Vagina (tissue), 2 donors: ENCODE data around the gene TMEM87B. TPM values are rescaled to one million over a fixed set of nuclear protein-coding genes. Genes with fewer than 3 reads are reported as not detected.

ENCODE experiments used
- DNase-seq, 2 donors: peaks; one replicate each; pipeline ENCODE4 v3.0.0-alpha.2; 2017; ENCODE audit errors: extremely low spot score in 2 of 2
- H3K27ac ChIP-seq: fragments of 200-600 bp; sonication (generic); one replicate; pipeline ENCODE4 v1.5.1; 2019
- H3K27me3 ChIP-seq: fragments of 200-600 bp; sonication (generic); one replicate; pipeline ENCODE4 v1.5.1; 2019
- H3K36me3 ChIP-seq, 2 donors: fragments of 200-600 bp; sonication (generic); one replicate each; pipeline ENCODE4 v1.5.1; 2017 to 2019
- H3K4me1 ChIP-seq: fragments of 200-600 bp; sonication (generic); one replicate; pipeline ENCODE4 v1.5.1; 2019
- H3K4me3 ChIP-seq, 2 donors: fragments of 200-600 bp; sonication (generic); 1 replicate in 1 of 2; 2 replicates in 1 of 2; pipeline ENCODE4 v1.5.1; 2016 to 2019
- H3K9me3 ChIP-seq: fragments of 200-600 bp; sonication (generic); one replicate; pipeline ENCODE4 v1.5.1; 2019
- CTCF ChIP-seq, 3 experiments: fragments of 450-650 bp in 2 of 3; fragments of 200-600 bp in 1 of 3; sonication (generic) in 1 of 3; IDR thresholded peaks; one replicate each; pipeline ENCODE4 v1.5.1; 2017 to 2019; ENCODE audit warnings: antibody characterized with exemption in 3 of 3, mild to moderate bottlenecking in 2 of 3, moderate library complexity in 2 of 3
- POLR2A ChIP-seq, 2 donors: fragments of 450-650 bp; IDR thresholded peaks; one replicate each; pipeline ENCODE4 v1.6.1; 2017; ENCODE audit warnings: antibody characterized with exemption in 2 of 2, mild to moderate bottlenecking in 2 of 2, moderate library complexity in 2 of 2
- POLR2AphosphoS5 ChIP-seq, 2 donors: sonication (generic); formaldehyde crosslinking; IDR thresholded peaks; one replicate each; pipeline ENCODE4 v1.9.0; 2017; ENCODE audit warnings: antibody characterized with exemption in 2 of 2, mild to moderate bottlenecking in 2 of 2, low read depth in 1 of 2; ENCODE audit not compliant: insufficient read depth in 1 of 2
- intact Hi-C: fragments of 100-400 bp; cut with DNase I; formaldehyde crosslinking; loops from one replicate; pipeline ENCODE4 v1.15.1; 2023
- total RNA-seq: library from RNA; depleted of rRNA; stranded (reverse); fragments of >200 nt; gene quantifications from one replicate; pipeline ENCODE4 v1.2.3, GENCODE V29; 2016

Gene TMEM87B
- total RNA-seq, 1 donor from 2014 or later: 18.9 TPM

- intact Hi-C loops: no loop called here
- Histone ChIP-seq H3K4me3 (no peak overlapping the region), H3K36me3 (no peaks in the 10 kb centered on the region), H3K27ac (no peak overlapping the region), H3K9me3 (no peaks in the 10 kb centered on the region), H3K4me1 (no peaks in the 10 kb centered on the region), H3K27me3 (no peaks in the 10 kb centered on the region)
- no peak for DNase-seq
- TF ChIP-seq POLR2A (IDR thresholded peaks at IDR 0.05): no peak
Observed at GRCh38 chr2:112148477-112148876, 93.4 kb downstream of the TMEM87B start.

GRCh38 chr2:112149194-112149593 lies 94.1 kb downstream of the TMEM87B start:
- Histone ChIP-seq H3K4me1 (no peaks in the 10 kb centered on the region), H3K36me3 (no peaks in the 10 kb centered on the region), H3K9me3 (no peaks in the 10 kb centered on the region), H3K27ac (peak overlapping the region; percentile 72), H3K4me3 (no peak overlapping the region), H3K27me3 (no peaks in the 10 kb centered on the region)
- TF ChIP-seq POLR2AphosphoS5 (IDR thresholded peaks at IDR 0.05; ENCODE audit: insufficient read depth in 1 of 2, low read depth in 1 of 2) (no peak), POLR2A (IDR thresholded peaks at IDR 0.05) (no peak), CTCF (IDR thresholded peaks at IDR 0.05) (no peak)
- DNase-seq: no peak
- intact Hi-C loops: no loop called here

GRCh38 chr2:112149866-112150435 lies 94.9 kb downstream of the TMEM87B start:
- H3K4me1 ChIP-seq: no peaks in the 10 kb centered on the region
- H3K4me3 ChIP-seq: no peak overlapping the region
- no peaks in the 10 kb centered on the region for H3K27me3 ChIP-seq
- no peak for DNase-seq
- peak overlapping the region; percentile 72 for H3K27ac ChIP-seq
- TF ChIP-seq CTCF (IDR thresholded peaks at IDR 0.05) (no peak), POLR2A (IDR thresholded peaks at IDR 0.05) (no peak), POLR2AphosphoS5 (IDR thresholded peaks at IDR 0.05; ENCODE audit: insufficient read depth in 1 of 2, low read depth in 1 of 2) (no peak)
- no peaks in the 10 kb centered on the region for H3K36me3 ChIP-seq
- no peaks in the 10 kb centered on the region for H3K9me3 ChIP-seq
- intact Hi-C loops: no loop called here

GRCh38 chr2:112150447-112150846 lies 95.4 kb downstream of the TMEM87B start:
- peak overlapping the region; percentile 72 for H3K27ac ChIP-seq
- H3K4me1 ChIP-seq: no peaks in the 10 kb centered on the region
- H3K4me3 ChIP-seq: no peak overlapping the region
- no peaks in the 10 kb centered on the region for H3K36me3 ChIP-seq
- no peaks in the 10 kb centered on the region for H3K27me3 ChIP-seq
- no peak for TF ChIP-seq POLR2AphosphoS5 (IDR thresholded peaks at IDR 0.05; ENCODE audit: insufficient read depth in 1 of 2, low read depth in 1 of 2)
- TF ChIP-seq CTCF (IDR thresholded peaks at IDR 0.05): no peak
- TF ChIP-seq POLR2A (IDR thresholded peaks at IDR 0.05): no peak
- DNase-seq: no peak
- H3K9me3 ChIP-seq: no peaks in the 10 kb centered on the region
- intact Hi-C loops: no loop called here

- H3K4me1 ChIP-seq: no peaks in the 10 kb centered on the region
- intact Hi-C loops: no loop called here
- DNase-seq: peak in 1 of 2 donors; percentile 54
- H3K9me3 ChIP-seq: no peaks in the 10 kb centered on the region
- H3K27me3 ChIP-seq: no peaks in the 10 kb centered on the region
- H3K4me3 ChIP-seq: no peak overlapping the region
- TF ChIP-seq POLR2AphosphoS5 (IDR thresholded peaks at IDR 0.05; ENCODE audit: insufficient read depth in 1 of 2, low read depth in 1 of 2) (no peak), CTCF (IDR thresholded peaks at IDR 0.05) (no peak), POLR2A (IDR thresholded peaks at IDR 0.05) (no peak)
- H3K27ac ChIP-seq: peak overlapping the region; percentile 72
- H3K36me3 ChIP-seq: no peaks in the 10 kb centered on the region
Observed at GRCh38 chr2:112150851-112151250, 95.8 kb downstream of the TMEM87B start.
